Liver (tissue), 9 donors: ENCODE data around the gene ST7L. TPM values are rescaled to one million over a fixed set of nuclear protein-coding genes. Genes with fewer than 3 reads are reported as not detected.

Source experiments
- DNase-seq: peaks from one replicate; pipeline ENCODE4 v3.0.0-alpha.2; 2017; ENCODE audit warnings: low spot score
- H3K27ac ChIP-seq, 2 donors: one replicate each; pipeline ENCODE4 v1.7.0; 2013; ENCODE audit warnings: inconsistent platforms in 2 of 2, low read length in 2 of 2, control low read depth in 1 of 2, low read depth in 1 of 2, mild to moderate bottlenecking in 1 of 2
- H3K27me3 ChIP-seq, 4 donors: one replicate each; pipeline versions ENCODE4 v1.6.1 to v1.7.0; 2013; ENCODE audit warnings: low read length in 3 of 4, inconsistent platforms in 1 of 4, mild to moderate bottlenecking in 1 of 4, moderate library complexity in 1 of 4; ENCODE audit not compliant: control insufficient read depth in 4 of 4, insufficient read depth in 4 of 4
- H3K36me3 ChIP-seq, 4 donors: one replicate each; pipeline versions ENCODE4 v1.6.1 to v1.7.0; 2013; ENCODE audit warnings: low read length in 3 of 4, mild to moderate bottlenecking in 3 of 4, low read depth in 1 of 4, moderate library complexity in 1 of 4; ENCODE audit not compliant: control insufficient read depth in 4 of 4, insufficient read depth in 3 of 4
- H3K4me1 ChIP-seq, 4 donors: one replicate each; pipeline versions ENCODE4 v1.6.1 to v1.7.0; 2013; ENCODE audit warnings: low read length in 3 of 4, mild to moderate bottlenecking in 3 of 4, moderate library complexity in 1 of 4; ENCODE audit not compliant: control insufficient read depth in 4 of 4, insufficient read depth in 4 of 4
- H3K4me3 ChIP-seq, 3 donors: one replicate each; pipeline versions ENCODE4 v1.6.1 to v1.7.0; 2013; ENCODE audit warnings: low read length in 3 of 3, control low read depth in 1 of 3, low read depth in 1 of 3, mild to moderate bottlenecking in 1 of 3
- H3K9ac ChIP-seq, 2 donors: one replicate each; pipeline ENCODE4 v1.7.0; 2013; ENCODE audit warnings: low read length in 2 of 2, mild to moderate bottlenecking in 2 of 2, moderate library complexity in 2 of 2, control low read depth in 1 of 2, low read depth in 1 of 2
- H3K9me3 ChIP-seq, 4 donors: one replicate each; pipeline versions ENCODE4 v1.6.1 to v1.7.0; 2013; ENCODE audit warnings: low read length in 3 of 4; ENCODE audit not compliant: control insufficient read depth in 4 of 4
- ATF3 ChIP-seq: IDR thresholded peaks from 2 replicates; pipeline ENCODE4 v1.6.1; 2016; ENCODE audit warnings: antibody characterized with exemption
- EGR1 ChIP-seq, 2 donors: IDR thresholded peaks; 2 replicates each; pipeline ENCODE4 v1.6.1; 2016 to 2018; ENCODE audit warnings: antibody characterized with exemption in 2 of 2, low read depth in 2 of 2
- FOXA1 ChIP-seq: IDR thresholded peaks from 2 replicates; pipeline ENCODE4 v1.6.1; 2016; ENCODE audit warnings: antibody characterized with exemption
- GABPA ChIP-seq, 2 donors: IDR thresholded peaks in 1 of 2; conservative IDR thresholded peaks in 1 of 2; 2 replicates each; pipeline ENCODE4 v1.6.1; 2016; ENCODE audit warnings: antibody characterized with exemption in 2 of 2, mild to moderate bottlenecking in 1 of 2, moderate library complexity in 1 of 2
- HNF4A ChIP-seq, 2 donors: conservative IDR thresholded peaks; 2 replicates each; pipeline ENCODE4 v1.6.1; 2016; ENCODE audit warnings: antibody characterized with exemption in 2 of 2, mild to moderate bottlenecking in 2 of 2
- JUND ChIP-seq, 2 donors: IDR thresholded peaks; 2 replicates each; pipeline ENCODE4 v1.6.1; 2016; ENCODE audit warnings: antibody characterized with exemption in 2 of 2
- NR2F2 ChIP-seq: IDR thresholded peaks from 2 replicates; pipeline ENCODE4 v1.6.1; 2016; ENCODE audit warnings: antibody characterized with exemption
- REST ChIP-seq: IDR thresholded peaks from 2 replicates; pipeline ENCODE4 v1.6.1; 2016; ENCODE audit warnings: antibody characterized with exemption, mild to moderate bottlenecking
- RXRA ChIP-seq, 2 donors: IDR thresholded peaks; 2 replicates each; pipeline ENCODE4 v1.6.1; 2017 to 2018; ENCODE audit warnings: antibody characterized with exemption in 2 of 2, mild to moderate bottlenecking in 1 of 2
- SP1 ChIP-seq: IDR thresholded peaks from 2 replicates; pipeline ENCODE4 v1.6.1; 2018; ENCODE audit warnings: antibody characterized with exemption, mild to moderate bottlenecking
- TAF1 ChIP-seq: conservative IDR thresholded peaks from 2 replicates; pipeline ENCODE4 v1.6.1; 2016; ENCODE audit warnings: antibody characterized with exemption, mild to moderate bottlenecking
- ZBTB33 ChIP-seq: IDR thresholded peaks from 2 replicates; pipeline ENCODE4 v1.6.1; 2016; ENCODE audit warnings: antibody characterized with exemption
- WGBS: extraction: QIAGEN DNeasy Blood & Tissue Kit; methylation state at CpG from one replicate; pipeline ENCODE4 v1.1.7; 2013; 5-methylcytosine and 5-hydroxymethylcytosine counted together
- polyA plus RNA-seq, 2 donors: library from polyadenylated mRNA; stranded (reverse) in 1 of 2; unstranded in 1 of 2; fragments of 200-250 nt in 1 of 2; fragments of >200 nt in 1 of 2; fragmentation: Nextera tagmentation in 1 of 2; extraction: Ambion mirVana in 1 of 2; gene quantifications; one replicate each; pipeline versions ENCODE4 v1.2.1 to v1.2.3, GENCODE V29; 2013 to 2015
- total RNA-seq, 2 donors: library from RNA; depleted of rRNA; stranded (reverse); fragments of >200 nt; gene quantifications; one replicate each; pipeline ENCODE4 v1.2.3, GENCODE V29; 2014
- donor health status: healthy.
- donor health status: healthy.
- donor health status: healthy.
- donor health status: healthy.
- donor health status: healthy.

Gene ST7L
- total and polyA plus RNA-seq, 4 donors: 4.9 to 13.6 (median 9.5) TPM

GRCh38 chr1:112548547-112548946, 70.4 kb downstream of the ST7L start:
- H3K4me1 ChIP-seq: no peaks in the 10 kb centered on the region
- peaks cover 0 to 6% (median 3%) of the 10 kb centered on the region in 4 donors for H3K36me3 ChIP-seq
- TF ChIP-seq GABPA (IDR thresholded peaks at IDR 0.05 in 1 of 2, conservative IDR thresholded peaks at IDR 0.05 in 1 of 2) (no peak), HNF4A (conservative IDR thresholded peaks at IDR 0.05) (no peak), SP1 (no peak), RXRA (IDR thresholded peaks at IDR 0.05) (no peak), REST (no peak), JUND (IDR thresholded peaks at IDR 0.05) (no peak), TAF1 (no peak), ZBTB33 (no peak), NR2F2 (no peak), EGR1 (IDR thresholded peaks at IDR 0.05; ENCODE audit: low read depth in 2 of 2) (no peak)
- H3K9me3 ChIP-seq: no peaks in the 10 kb centered on the region
- no peak for DNase-seq
- WGBS: 74% methylated on average over 3 of the region's 3 CpGs
- H3K9ac ChIP-seq: no peak overlapping the region
- no peak overlapping the region for H3K27ac ChIP-seq
- no peaks in the 10 kb centered on the region for H3K27me3 ChIP-seq
- H3K4me3 ChIP-seq: no peak overlapping the region

- no peaks in the 10 kb centered on the region for H3K9me3 ChIP-seq
- H3K27ac ChIP-seq: no peak overlapping the region
- H3K9ac ChIP-seq: no peak overlapping the region
- H3K36me3 ChIP-seq: peaks cover 0 to 6% (median 5%) of the 10 kb centered on the region in 4 donors
- no peak for TF ChIP-seq ATF3
- no peak for TF ChIP-seq EGR1 (IDR thresholded peaks at IDR 0.05; ENCODE audit: low read depth in 2 of 2)
- TF ChIP-seq RXRA (IDR thresholded peaks at IDR 0.05): no peak
- TF ChIP-seq FOXA1: no peak
- no peak for TF ChIP-seq REST
- TF ChIP-seq TAF1: no peak
- H3K27me3 ChIP-seq: no peaks in the 10 kb centered on the region
- H3K4me1 ChIP-seq: no peaks in the 10 kb centered on the region
- no peak overlapping the region for H3K4me3 ChIP-seq
- DNase-seq: no peak
- 97% methylated on average over 2 of the region's 2 CpGs for WGBS
These were observed 72.9 kb downstream of the ST7L start for GRCh38 chr1:112546076-112546475.
